Endodermal cell (in vitro differentiated cells): ENCODE results near the gene MBIP. TPM values are rescaled to one million over a fixed set of nuclear protein-coding genes. Genes with fewer than 3 reads are reported as not detected.

Source experiments
- DNase-seq: peaks from one replicate; pipeline ENCODE4 v3.0.0-alpha.2; 2017
- H3K27ac ChIP-seq: 2 replicates; pipeline ENCODE4 v1.5.1; 2013; ENCODE audit warnings: mild to moderate bottlenecking, low read depth, low read length, moderate library complexity
- H3K27me3 ChIP-seq: 2 replicates; pipeline ENCODE4 v1.6.1; 2013; ENCODE audit warnings: mild to moderate bottlenecking, low read length, moderate library complexity; ENCODE audit not compliant: insufficient read depth, control insufficient read depth, poor library complexity, severe bottlenecking
- H3K36me3 ChIP-seq: 2 replicates; pipeline ENCODE4 v1.7.0; 2013; ENCODE audit warnings: mild to moderate bottlenecking, low read length, moderate library complexity; ENCODE audit not compliant: control insufficient read depth, insufficient read depth
- H3K4me1 ChIP-seq: one replicate; pipeline ENCODE4 v1.7.0; 2013; ENCODE audit warnings: low read length; ENCODE audit not compliant: control insufficient read depth, insufficient read depth
- H3K4me3 ChIP-seq: 2 replicates; pipeline ENCODE4 v1.5.1; 2013; ENCODE audit warnings: mild to moderate bottlenecking, low read length, moderate library complexity
- H3K9ac ChIP-seq: 2 replicates; pipeline ENCODE4 v1.6.1; 2013; ENCODE audit warnings: mild to moderate bottlenecking, low read length, moderate library complexity; ENCODE audit not compliant: poor library complexity, severe bottlenecking; ENCODE audit errors: extremely low read depth
- H3K9me3 ChIP-seq: 2 replicates; pipeline ENCODE4 v1.6.1; 2013; ENCODE audit warnings: mild to moderate bottlenecking, low read length, moderate library complexity; ENCODE audit not compliant: control insufficient read depth
- H3K27ac Mint-ChIP-seq: 2 replicates; pipeline ENCODE4 v1.8.0; 2020; ENCODE audit warnings: mixed read lengths
- H3K27me3 Mint-ChIP-seq: 2 replicates; pipeline ENCODE4 v1.8.0; 2021; ENCODE audit warnings: mild to moderate bottlenecking, mixed read lengths; ENCODE audit not compliant: insufficient read depth
- H3K36me3 Mint-ChIP-seq: 2 replicates; pipeline ENCODE4 v1.8.0; 2020; ENCODE audit warnings: low read depth, mixed read lengths
- H3K4me1 Mint-ChIP-seq: 2 replicates; pipeline ENCODE4 v1.8.0; 2020; ENCODE audit warnings: mixed read lengths
- H3K4me3 Mint-ChIP-seq: 2 replicates; pipeline ENCODE4 v1.8.0; 2020; ENCODE audit warnings: mild to moderate bottlenecking, moderate library complexity, mixed read lengths
- H3K9me3 Mint-ChIP-seq: 2 replicates; pipeline ENCODE4 v1.8.0; 2020; ENCODE audit warnings: mild to moderate bottlenecking, mixed read lengths
- WGBS, 2 experiments: methylation state at CpG; one replicate each; pipeline versions ENCODE4 v1.1.5 to v1.1.7; 2013; ENCODE audit warnings: missing lambda C conversion rate in 2 of 2, mixed read lengths in 1 of 2; ENCODE audit not compliant: insufficient coverage in 1 of 2, insufficient read length in 1 of 2; 5-methylcytosine and 5-hydroxymethylcytosine counted together
- total RNA-seq, 2 donors: library from RNA; stranded (reverse); fragmentation: NEBNext Ultra II Directional in 1 of 2; extraction: Animal tissue kit (Norgen Biotek cat#: 25700) in 1 of 2; gene quantifications; 2 replicates in 1 of 2; 3 replicates in 1 of 2; pipeline ENCODE4 v1.2.1, GENCODE V29; 2021
- TF ChIP-seq, protein P1 (sequence below): fragments of 200-600 bp; sonication (generic); conservative IDR thresholded peaks from 2 replicates; pipeline ENCODE4 v1.5.0; 2021; ENCODE audit warnings: antibody characterized with exemption, mild to moderate bottlenecking

Gene MBIP
- total RNA-seq, 2 donors from 2014 or later: 35.5 TPM

DNA sequence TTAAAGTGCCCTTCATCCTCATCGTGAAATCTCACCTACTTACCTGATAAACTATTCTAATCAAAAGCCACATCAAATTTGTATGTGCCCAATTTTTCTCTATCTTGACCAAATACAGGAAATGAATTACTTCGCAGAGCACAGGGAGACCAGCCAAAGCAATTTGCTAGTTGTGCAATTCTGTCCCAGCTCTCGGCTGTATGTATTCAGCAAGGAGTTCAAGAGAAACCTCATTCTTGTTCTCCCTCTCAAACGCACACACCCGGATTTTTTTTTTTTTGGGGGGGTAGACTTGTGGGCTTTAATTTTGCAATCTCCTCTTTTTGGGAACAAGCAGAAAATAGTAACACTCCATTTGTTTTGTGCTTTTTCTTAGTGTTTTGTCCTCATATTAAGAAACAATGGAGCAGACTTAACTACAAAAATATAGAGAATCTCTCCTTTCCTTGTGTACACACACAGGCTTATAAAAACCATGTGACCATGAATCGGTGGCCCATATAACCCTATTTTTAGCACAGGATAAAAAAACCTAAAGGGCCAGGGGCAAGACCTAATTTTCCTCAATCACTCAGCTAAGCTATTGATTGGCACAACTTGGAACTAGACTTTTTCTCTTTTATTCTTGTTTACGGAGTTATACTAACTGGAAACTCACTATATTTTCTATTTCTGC, 64.2 kb downstream of the MBIP start:
- Histone ChIP-seq H3K4me3 (no peak overlapping the region), H3K4me1 (peaks cover 3% of the 10 kb centered on the region), H3K9me3 (no peaks in the 10 kb centered on the region), H3K27ac (no peak overlapping the region), H3K9ac (no peak overlapping the region), H3K27me3 (no peaks in the 10 kb centered on the region), H3K36me3 (no peaks in the 10 kb centered on the region)
- Mint-ChIP-seq H3K4me1 (peaks cover 23% of the 10 kb centered on the region), H3K36me3 (no peaks in the 10 kb centered on the region), H3K27ac (no peak overlapping the region), H3K4me3 (no peak overlapping the region), H3K27me3 (no peaks in the 10 kb centered on the region), H3K9me3 (no peaks in the 10 kb centered on the region)
- TF ChIP-seq, protein P1, sequence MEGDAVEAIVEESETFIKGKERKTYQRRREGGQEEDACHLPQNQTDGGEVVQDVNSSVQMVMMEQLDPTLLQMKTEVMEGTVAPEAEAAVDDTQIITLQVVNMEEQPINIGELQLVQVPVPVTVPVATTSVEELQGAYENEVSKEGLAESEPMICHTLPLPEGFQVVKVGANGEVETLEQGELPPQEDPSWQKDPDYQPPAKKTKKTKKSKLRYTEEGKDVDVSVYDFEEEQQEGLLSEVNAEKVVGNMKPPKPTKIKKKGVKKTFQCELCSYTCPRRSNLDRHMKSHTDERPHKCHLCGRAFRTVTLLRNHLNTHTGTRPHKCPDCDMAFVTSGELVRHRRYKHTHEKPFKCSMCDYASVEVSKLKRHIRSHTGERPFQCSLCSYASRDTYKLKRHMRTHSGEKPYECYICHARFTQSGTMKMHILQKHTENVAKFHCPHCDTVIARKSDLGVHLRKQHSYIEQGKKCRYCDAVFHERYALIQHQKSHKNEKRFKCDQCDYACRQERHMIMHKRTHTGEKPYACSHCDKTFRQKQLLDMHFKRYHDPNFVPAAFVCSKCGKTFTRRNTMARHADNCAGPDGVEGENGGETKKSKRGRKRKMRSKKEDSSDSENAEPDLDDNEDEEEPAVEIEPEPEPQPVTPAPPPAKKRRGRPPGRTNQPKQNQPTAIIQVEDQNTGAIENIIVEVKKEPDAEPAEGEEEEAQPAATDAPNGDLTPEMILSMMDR: no peak
- 92 to 93% methylated on average over 4 to 7 of the region's 7 CpGs for WGBS, 2 experiments
- no peak for DNase-seq

DNA sequence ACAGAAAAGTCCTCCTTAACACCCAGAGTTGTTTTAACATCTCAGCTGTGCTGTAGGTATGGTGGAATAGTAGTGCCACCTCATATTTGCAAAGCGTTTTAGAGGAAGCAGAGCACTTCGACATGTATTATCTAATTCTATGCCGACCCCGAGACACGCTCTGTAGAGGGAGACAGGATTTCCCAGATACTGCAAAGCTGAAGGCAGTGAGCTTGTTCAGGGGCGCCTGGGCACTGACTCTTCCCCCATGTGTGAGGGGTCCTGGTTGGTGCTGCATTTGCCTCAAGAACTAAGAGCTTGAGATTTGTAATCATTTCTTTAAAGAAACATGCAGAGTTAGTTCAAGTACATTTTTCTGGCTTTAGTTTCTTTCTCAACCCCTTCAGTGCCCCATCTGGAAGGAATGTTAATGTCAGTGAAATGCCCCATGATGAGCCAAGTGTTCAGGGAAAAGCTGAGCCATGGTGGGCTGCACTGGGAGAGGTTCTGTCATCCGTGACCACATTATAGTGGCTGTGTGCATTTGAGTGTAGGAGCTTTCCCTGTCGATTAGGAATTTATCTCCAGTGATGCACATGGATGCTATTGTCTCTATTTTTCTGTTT, 66.3 kb downstream of the MBIP start:
- DNase-seq: peak; percentile 61
- TF ChIP-seq, protein P1: peak; percentile 77
- no peak overlapping the region for H3K4me3 Mint-ChIP-seq
- peaks cover 16% of the 10 kb centered on the region for H3K4me1 Mint-ChIP-seq
- 83 to 93% methylated on average over 4 to 8 of the region's 8 CpGs for WGBS, 2 experiments
- no peaks in the 10 kb centered on the region for H3K27me3 ChIP-seq
- no peak overlapping the region for H3K4me3 ChIP-seq
- H3K4me1 ChIP-seq: no peaks in the 10 kb centered on the region
- no peak overlapping the region for H3K27ac Mint-ChIP-seq
- H3K9me3 ChIP-seq: peaks cover 12% of the 10 kb centered on the region
- H3K36me3 Mint-ChIP-seq: peaks cover 3% of the 10 kb centered on the region
- peaks cover 14% of the 10 kb centered on the region for H3K9me3 Mint-ChIP-seq
- no peaks in the 10 kb centered on the region for H3K36me3 ChIP-seq
- no peaks in the 10 kb centered on the region for H3K27me3 Mint-ChIP-seq
- no peak overlapping the region for H3K27ac ChIP-seq
- no peak overlapping the region for H3K9ac ChIP-seq

Other genes starting within 250 kb of the MBIP start
- gene PTCSC3, start 143.9 kb downstream of the MBIP start, total RNA-seq: not detected
- under 1 TPM; 0.31 to 0.62 TPM for gene NKX2-1, start 199.6 kb upstream of the MBIP start, total RNA-seq